ENCODE measurements around the gene KIF6.

KIF6 gene

GRCh38 chr6:39338397-39338796 is 386.8 kb downstream of the KIF6 start:
- DNase-seq, result no peak

GRCh38 chr6:39335780-39336545 is 389.2 kb downstream of the KIF6 start:
- DNase-seq, result no peak

GRCh38 chr6:39333644-39334438 is 391.4 kb downstream of the KIF6 start:
- no peak for DNase-seq

GRCh38 chr6:39330476-39330875 is 394.7 kb downstream of the KIF6 start:
- DNase-seq, result no peak

- DNase-seq, result no peak
Observed at GRCh38 chr6:39330057-39330456, 395.2 kb downstream of the KIF6 start.

GRCh38 chr6:39328066-39328465 is 397.1 kb downstream of the KIF6 start:
- DNase-seq, result no peak

GRCh38 chr6:39327507-39327906 is 397.7 kb downstream of the KIF6 start:
- DNase-seq, result no peak

GRCh38 chr6:39322306-39322850 is 402.8 kb downstream of the KIF6 start, which contains the start of gene KCNK16:
Gene KCNK16 (minus strand): TSS chr6:39322702. CDS start chr6:39322540, 162 bp downstream.
- DNase-seq, result no peak

- DNase-seq, result no peak
Observed at GRCh38 chr6:39321761-39322160, 403.4 kb downstream of the KIF6 start.

- no peak for DNase-seq
Observed at GRCh38 chr6:39320363-39320984, 404.7 kb downstream of the KIF6 start.

- no peak for DNase-seq
Observed at GRCh38 chr6:39319621-39320362, 405.4 kb downstream of the KIF6 start.

GRCh38 chr6:39317256-39317655 is 408.0 kb downstream of the KIF6 start:
- DNase-seq, result no peak

GRCh38 chr6:39314273-39314795 is 410.9 kb downstream of the KIF6 start, which contains the start of gene KCNK17:
Gene KCNK17 (minus strand): TSS chr6:39314419. CDS start chr6:39314320, 99 bp downstream.
- DNase-seq, result no peak

- DNase-seq, result no peak
Observed at GRCh38 chr6:39313526-39314272, 411.5 kb downstream of the KIF6 start.

GRCh38 chr6:39312912-39313525 is 412.2 kb downstream of the KIF6 start:
- DNase-seq, result no peak

- no peak for DNase-seq
Observed at GRCh38 chr6:39310542-39310941, 414.7 kb downstream of the KIF6 start.

- DNase-seq, result no peak
Observed at GRCh38 chr6:39309942-39310531, 415.2 kb downstream of the KIF6 start.

- no peak for DNase-seq
Observed at GRCh38 chr6:39307462-39307861, 417.7 kb downstream of the KIF6 start.

- DNase-seq, result no peak
Observed at GRCh38 chr6:39304951-39305350, 420.3 kb downstream of the KIF6 start.

- DNase-seq, result no peak
Observed at GRCh38 chr6:39303425-39304153, 421.6 kb downstream of the KIF6 start.
